ENCODE measurements around the gene IKBKE. TPM values are rescaled to one million over a fixed set of nuclear protein-coding genes. Genes with fewer than 3 reads are reported as not detected.

Gene IKBKE
- total and polyA plus RNA-seq, 2 donors (not counting 3 experiments of a cell fraction or from before 2014, with no cell fraction given) = 17.9 to 20.7 TPM

DNA sequence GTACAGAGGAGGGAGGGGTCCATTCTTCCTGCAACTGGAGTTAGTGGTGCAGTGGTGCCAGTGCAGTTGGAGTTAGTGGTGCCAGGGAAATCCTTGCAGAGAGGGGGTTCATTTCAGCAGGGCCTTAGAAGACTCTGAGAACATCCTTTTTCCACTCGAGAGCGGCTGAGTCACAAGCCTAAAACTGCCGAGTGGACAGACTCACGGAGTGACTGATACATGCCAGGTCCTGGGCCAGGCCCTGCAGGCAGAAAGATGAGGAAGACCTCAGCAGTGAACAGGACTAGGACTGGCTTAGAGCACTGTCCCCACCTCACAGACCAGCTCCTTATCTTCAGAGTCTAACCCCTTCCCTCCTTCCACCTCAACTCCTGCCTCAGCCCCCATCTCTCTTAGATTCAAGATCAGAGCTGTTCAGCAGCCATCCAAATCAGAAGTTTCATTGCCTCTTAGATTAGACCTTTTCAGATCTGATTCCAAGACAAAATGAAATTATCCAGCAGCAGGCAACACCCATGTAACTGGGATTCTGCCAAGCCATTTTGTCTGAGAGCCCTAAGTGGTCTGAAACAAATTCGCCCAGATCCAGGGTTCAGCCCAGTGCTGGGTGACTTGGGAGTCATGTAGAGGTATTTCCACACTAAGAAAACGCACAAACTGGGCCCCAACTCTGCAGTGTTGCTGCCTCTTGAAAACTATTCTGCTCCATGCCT lies 12.7 kb upstream of the IKBKE start:
- Histone ChIP-seq H2AFZ (ENCODE audit: low read depth, low read length) (no peak overlapping the region), H3K4me2 (ENCODE audit: insufficient read depth, low read length) (no peak overlapping the region), H4K20me1 (replicated peaks; ENCODE audit: control insufficient read depth, extremely low read depth, insufficient read depth, low read length) (no peaks in the 10 kb centered on the region), H3K27ac (ENCODE audit: insufficient read depth, low read depth, low read length) (no peak overlapping the region), H3K9me3 (replicated peaks; ENCODE audit: control insufficient read depth, insufficient read depth, low read length) (no peaks in the 10 kb centered on the region), H3K9ac (replicated peaks; ENCODE audit: extremely low read depth, insufficient read depth, low read length) (no peak overlapping the region), H3K4me3 (replicated peaks in 1 of 3; ENCODE audit: insufficient read depth in 1 of 3, low read depth in 1 of 3, low read length in 3 of 3) (no peak overlapping the region), H3K9me1 (replicated peaks; ENCODE audit: control insufficient read depth, extremely low read depth, insufficient read depth, low read length) (no peaks in the 10 kb centered on the region), H3K36me3 (ENCODE audit: control insufficient read depth in 2 of 2, extremely low read depth in 1 of 2, insufficient read depth in 2 of 2, low read length in 2 of 2) (peaks cover 1 to 17% of the 10 kb centered on the region in 2 experiments), H3K27me3 (ENCODE audit: control insufficient read depth in 2 of 2, insufficient read depth in 2 of 2, low read length in 2 of 2) (no peaks in the 10 kb centered on the region), H3K4me1 (ENCODE audit: control insufficient read depth, extremely low read depth, insufficient read depth, low read length) (peaks cover 35% of the 10 kb centered on the region), H3K79me2 (ENCODE audit: control insufficient read depth, insufficient read depth, low read length) (no peaks in the 10 kb centered on the region)
- no peak for TF ChIP-seq POLR2A (IDR thresholded peaks at IDR 0.05; ENCODE audit: low read depth, low read length)
- TF ChIP-seq, protein P1, sequence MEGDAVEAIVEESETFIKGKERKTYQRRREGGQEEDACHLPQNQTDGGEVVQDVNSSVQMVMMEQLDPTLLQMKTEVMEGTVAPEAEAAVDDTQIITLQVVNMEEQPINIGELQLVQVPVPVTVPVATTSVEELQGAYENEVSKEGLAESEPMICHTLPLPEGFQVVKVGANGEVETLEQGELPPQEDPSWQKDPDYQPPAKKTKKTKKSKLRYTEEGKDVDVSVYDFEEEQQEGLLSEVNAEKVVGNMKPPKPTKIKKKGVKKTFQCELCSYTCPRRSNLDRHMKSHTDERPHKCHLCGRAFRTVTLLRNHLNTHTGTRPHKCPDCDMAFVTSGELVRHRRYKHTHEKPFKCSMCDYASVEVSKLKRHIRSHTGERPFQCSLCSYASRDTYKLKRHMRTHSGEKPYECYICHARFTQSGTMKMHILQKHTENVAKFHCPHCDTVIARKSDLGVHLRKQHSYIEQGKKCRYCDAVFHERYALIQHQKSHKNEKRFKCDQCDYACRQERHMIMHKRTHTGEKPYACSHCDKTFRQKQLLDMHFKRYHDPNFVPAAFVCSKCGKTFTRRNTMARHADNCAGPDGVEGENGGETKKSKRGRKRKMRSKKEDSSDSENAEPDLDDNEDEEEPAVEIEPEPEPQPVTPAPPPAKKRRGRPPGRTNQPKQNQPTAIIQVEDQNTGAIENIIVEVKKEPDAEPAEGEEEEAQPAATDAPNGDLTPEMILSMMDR (IDR thresholded peaks at IDR 0.05; ENCODE audit: extremely low read depth in 1 of 2, insufficient read depth in 1 of 2, low read depth in 1 of 2, low read length in 2 of 2) = no peak
- TF ChIP-seq EZH2 (IDR thresholded peaks at IDR 0.05; ENCODE audit: borderline replicate concordance, low read depth, low read length, severe bottlenecking) = no peak
- TF ChIP-seq MYC (IDR thresholded peaks at IDR 0.05; ENCODE audit: low read depth, low read length) = no peak
- TF ChIP-seq MAX (IDR thresholded peaks at IDR 0.05; ENCODE audit: insufficient read depth, insufficient read length) = no peak
- no peak for TF ChIP-seq POLR2AphosphoS5 (IDR thresholded peaks at IDR 0.05; ENCODE audit: insufficient read depth, low read depth, low read length)
- TF ChIP-seq GATA2 (IDR thresholded peaks at IDR 0.05; ENCODE audit: insufficient read depth, insufficient read length, low read depth, low read length) = no peak
- TF ChIP-seq FOS (IDR thresholded peaks at IDR 0.05; ENCODE audit: borderline replicate concordance, insufficient read depth, low read length) = no peak
- TF ChIP-seq JUN (IDR thresholded peaks at IDR 0.05; ENCODE audit: borderline replicate concordance, insufficient read depth, insufficient read length, low read depth) = no peak
- POLR2A ChIA-PET = no interaction called here
- peak; percentile 18 for FAIRE-seq
- BruUV-seq (replicated peaks) = no TSS peak
- CTCF ChIA-PET = interaction anchor here (1.0 to 1.9 kb wide), 2 partner anchors 12 to 22 kb away, joined by 4 to 9 read pairs; no protein-coding TSS in a partner anchor
- intact Hi-C loops (cut with micrococcal nuclease) (no loop called here), dilution Hi-C loops (cut with MboI; ENCODE audit: extremely low pct_ligation_motif_present, low sequenced_read_pairs) (no loop called here)
- DNase-seq (ENCODE audit: low read depth, low spot score) = peak; percentile 15

Measured in endothelial cell of umbilical vein (primary cell).